Neural progenitor cell (in vitro differentiated cells): Measurements from ENCODE around the gene GADD45G. TPM values are rescaled to one million over a fixed set of nuclear protein-coding genes. Genes with fewer than 3 reads are reported as not detected.

Experiments
- DNase-seq: peaks from one replicate; pipeline ENCODE4 v3.0.0-alpha.2; 2016; ENCODE audit warnings: low spot score
- H2AFZ ChIP-seq: fragments of 200-600 bp; sonication (generic); replicated peaks from 2 replicates; pipeline ENCODE4 v1.6.1; 2016; ENCODE audit warnings: antibody characterized with exemption
- H3F3A ChIP-seq: fragments of 200-600 bp; sonication (generic); 2 replicates; pipeline ENCODE4 v1.6.1; 2016; ENCODE audit warnings: antibody characterized with exemption, low read depth
- H3K27ac ChIP-seq: fragments of 200-600 bp; sonication (generic); 2 replicates; pipeline ENCODE4 v1.5.1; 2016; ENCODE audit warnings: mild to moderate bottlenecking
- H3K27me3 ChIP-seq: fragments of 200-600 bp; sonication (generic); 2 replicates; pipeline ENCODE4 v1.6.1; 2016; ENCODE audit warnings: mild to moderate bottlenecking, moderate library complexity
- H3K36me3 ChIP-seq: fragments of 200-600 bp; sonication (generic); 2 replicates; pipeline ENCODE4 v1.5.1; 2016
- H3K4me1 ChIP-seq: fragments of 200-600 bp; sonication (generic); 2 replicates; pipeline ENCODE4 v1.6.1; 2016; ENCODE audit warnings: mixed run types
- H3K4me2 ChIP-seq: fragments of 200-600 bp; sonication (generic); 2 replicates; pipeline ENCODE4 v1.6.1; 2016
- H3K4me3 ChIP-seq: fragments of 200-600 bp; sonication (generic); 2 replicates; pipeline ENCODE4 v1.5.1; 2016
- H3K79me2 ChIP-seq: fragments of 200-600 bp; sonication (generic); 2 replicates; pipeline ENCODE4 v1.6.1; 2016; ENCODE audit warnings: low read depth
- H3K9ac ChIP-seq: fragments of 200-600 bp; sonication (generic); 2 replicates; pipeline ENCODE4 v1.6.1; 2016
- H3K9me3 ChIP-seq: fragments of 200-600 bp; sonication (generic); 2 replicates; pipeline ENCODE4 v1.5.1; 2016; ENCODE audit warnings: low read depth
- H4K20me1 ChIP-seq: fragments of 200-600 bp; sonication (generic); 2 replicates; pipeline ENCODE4 v1.6.1; 2016; ENCODE audit warnings: low read depth
- H3K27ac Mint-ChIP-seq: 3 replicates; pipeline ENCODE4 v1.8.0; 2021; ENCODE audit warnings: mixed read lengths
- H3K27me3 Mint-ChIP-seq: 2 replicates; pipeline ENCODE4 v1.8.0; 2022; ENCODE audit warnings: low read depth, mild to moderate bottlenecking, inconsistent platforms, moderate library complexity, mixed read lengths; ENCODE audit not compliant: insufficient read depth
- H3K36me3 Mint-ChIP-seq: 3 replicates; pipeline ENCODE4 v1.8.0; 2021; ENCODE audit warnings: mixed read lengths
- H3K4me1 Mint-ChIP-seq: 3 replicates; pipeline ENCODE4 v1.8.0; 2021; ENCODE audit warnings: mixed read lengths
- H3K4me3 Mint-ChIP-seq: 3 replicates; pipeline ENCODE4 v1.8.0; 2021; ENCODE audit warnings: mild to moderate bottlenecking, moderate library complexity, mixed read lengths
- H3K9me3 Mint-ChIP-seq: 3 replicates; pipeline ENCODE4 v1.8.0; 2020; ENCODE audit warnings: mixed read lengths
- EZH2 ChIP-seq: fragments of 200-600 bp; sonication (generic); IDR thresholded peaks from 2 replicates; pipeline ENCODE4 v1.6.1; 2017; ENCODE audit warnings: antibody characterized with exemption, mild to moderate bottlenecking, moderate library complexity
- EZH2phosphoT487 ChIP-seq: fragments of 200-600 bp; sonication (generic); IDR thresholded peaks from 2 replicates; pipeline ENCODE4 v1.6.1; 2017; ENCODE audit warnings: antibody characterized with exemption
- total RNA-seq: library from RNA; depleted of rRNA; stranded (reverse); fragments of >200 nt; gene quantifications from 2 replicates; pipeline ENCODE4 v1.2.3, GENCODE V29; 2015; ENCODE audit warnings: low replicate concordance
- TF ChIP-seq, protein P1 (sequence below): fragments of 200-600 bp; sonication (generic); IDR thresholded peaks from 2 replicates; pipeline ENCODE4 v1.5.1; 2017; ENCODE audit warnings: antibody characterized with exemption, mild to moderate bottlenecking

Gene GADD45G
- total RNA-seq, 1 donor from 2014 or later, result not detected

DNA sequence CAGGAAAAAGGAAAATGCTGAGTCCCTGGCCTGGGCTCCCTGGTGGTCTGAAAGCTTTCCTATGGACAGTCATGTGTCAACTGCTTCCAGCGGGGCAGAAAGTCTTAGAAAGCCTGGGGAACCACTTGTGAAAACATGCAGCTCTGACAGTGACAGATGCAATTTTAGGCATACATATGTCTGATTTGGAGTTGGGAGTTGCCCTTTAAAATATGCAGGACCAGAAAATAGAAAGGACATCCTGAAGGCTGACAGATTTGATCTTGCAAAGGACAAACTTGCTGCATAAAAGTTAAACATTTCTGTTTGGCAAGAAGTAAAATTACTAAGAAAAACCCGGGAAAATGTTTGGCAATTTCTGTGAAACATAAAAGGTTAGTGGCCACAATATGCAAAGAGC lies 23.8 kb downstream of the GADD45G start:
- H3K9me3 Mint-ChIP-seq, result no peaks in the 10 kb centered on the region
- Histone ChIP-seq H3F3A (no peaks in the 10 kb centered on the region), H3K79me2 (no peaks in the 10 kb centered on the region), H2AFZ (no peak overlapping the region), H3K36me3 (no peaks in the 10 kb centered on the region), H3K9me3 (no peaks in the 10 kb centered on the region), H3K4me3 (no peak overlapping the region), H3K4me2 (no peak overlapping the region), H3K27me3 (no peaks in the 10 kb centered on the region), H3K27ac (no peak overlapping the region), H3K4me1 (peaks cover 10% of the 10 kb centered on the region), H4K20me1 (no peaks in the 10 kb centered on the region), H3K9ac (no peak overlapping the region)
- H3K4me3 Mint-ChIP-seq, result no peak overlapping the region
- no peaks in the 10 kb centered on the region for H3K36me3 Mint-ChIP-seq
- no peak overlapping the region for H3K27ac Mint-ChIP-seq
- peaks cover 18% of the 10 kb centered on the region for H3K4me1 Mint-ChIP-seq
- no peak for DNase-seq
- no peak for TF ChIP-seq EZH2phosphoT487
- TF ChIP-seq, protein P1, sequence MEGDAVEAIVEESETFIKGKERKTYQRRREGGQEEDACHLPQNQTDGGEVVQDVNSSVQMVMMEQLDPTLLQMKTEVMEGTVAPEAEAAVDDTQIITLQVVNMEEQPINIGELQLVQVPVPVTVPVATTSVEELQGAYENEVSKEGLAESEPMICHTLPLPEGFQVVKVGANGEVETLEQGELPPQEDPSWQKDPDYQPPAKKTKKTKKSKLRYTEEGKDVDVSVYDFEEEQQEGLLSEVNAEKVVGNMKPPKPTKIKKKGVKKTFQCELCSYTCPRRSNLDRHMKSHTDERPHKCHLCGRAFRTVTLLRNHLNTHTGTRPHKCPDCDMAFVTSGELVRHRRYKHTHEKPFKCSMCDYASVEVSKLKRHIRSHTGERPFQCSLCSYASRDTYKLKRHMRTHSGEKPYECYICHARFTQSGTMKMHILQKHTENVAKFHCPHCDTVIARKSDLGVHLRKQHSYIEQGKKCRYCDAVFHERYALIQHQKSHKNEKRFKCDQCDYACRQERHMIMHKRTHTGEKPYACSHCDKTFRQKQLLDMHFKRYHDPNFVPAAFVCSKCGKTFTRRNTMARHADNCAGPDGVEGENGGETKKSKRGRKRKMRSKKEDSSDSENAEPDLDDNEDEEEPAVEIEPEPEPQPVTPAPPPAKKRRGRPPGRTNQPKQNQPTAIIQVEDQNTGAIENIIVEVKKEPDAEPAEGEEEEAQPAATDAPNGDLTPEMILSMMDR, result no peak
- no peak for TF ChIP-seq EZH2
- H3K27me3 Mint-ChIP-seq, result peaks cover 9% of the 10 kb centered on the region

DNA sequence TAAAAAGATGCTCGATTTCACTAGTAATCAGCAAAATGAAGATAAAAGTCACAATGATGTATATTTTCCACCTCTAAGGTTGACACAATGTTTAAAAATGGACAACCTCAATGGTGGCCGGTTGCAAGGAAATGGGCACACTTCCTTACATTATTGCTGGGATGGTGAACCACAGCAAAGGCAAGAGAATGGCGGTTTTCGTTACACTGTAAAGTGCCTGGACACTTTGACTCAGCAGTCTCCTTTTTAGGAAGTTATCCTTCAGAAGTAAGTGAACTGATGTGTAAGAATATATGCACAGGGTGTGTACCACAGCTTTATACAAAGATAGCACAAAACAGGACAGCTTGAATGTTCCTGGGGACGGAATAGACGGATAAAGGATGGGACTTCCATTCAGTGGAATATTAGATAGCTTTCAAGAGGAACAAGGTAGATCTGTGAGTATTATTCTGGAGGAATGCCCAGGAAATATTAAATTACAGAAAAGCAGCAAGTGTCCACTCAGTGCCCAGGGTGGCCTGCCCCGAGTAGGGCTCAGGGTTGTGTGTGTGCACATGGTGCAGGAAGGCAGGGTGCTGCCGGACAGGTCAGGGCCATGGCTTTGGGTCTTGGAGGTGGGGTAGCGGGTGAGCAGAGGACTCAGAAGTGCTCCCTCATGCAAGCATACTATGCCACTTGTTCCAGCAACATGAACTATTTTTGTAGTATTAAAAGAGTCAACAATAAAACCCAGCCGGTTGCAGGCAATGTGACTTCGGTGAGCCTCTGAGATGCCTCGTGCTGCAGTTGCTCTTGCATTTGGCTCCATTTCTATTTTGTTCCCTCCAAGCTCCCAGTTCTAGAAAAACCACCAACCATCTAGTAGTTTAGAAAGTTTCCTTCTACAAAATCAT lies 24.5 kb downstream of the GADD45G start:
- no peak overlapping the region for H3K4me2 ChIP-seq
- no peak for DNase-seq
- peaks cover 12% of the 10 kb centered on the region for H3K27me3 Mint-ChIP-seq
- no peaks in the 10 kb centered on the region for H3K36me3 ChIP-seq
- H3K4me1 Mint-ChIP-seq, result peaks cover 17% of the 10 kb centered on the region
- no peak overlapping the region for H3K27ac ChIP-seq
- H2AFZ ChIP-seq, result no peak overlapping the region
- no peaks in the 10 kb centered on the region for H3K36me3 Mint-ChIP-seq
- H3K4me1 ChIP-seq, result peaks cover 9% of the 10 kb centered on the region
- H3K79me2 ChIP-seq, result no peaks in the 10 kb centered on the region
- H3K27ac Mint-ChIP-seq, result no peak overlapping the region
- no peaks in the 10 kb centered on the region for H4K20me1 ChIP-seq
- no peaks in the 10 kb centered on the region for H3K27me3 ChIP-seq
- H3K4me3 Mint-ChIP-seq, result no peak overlapping the region
- no peaks in the 10 kb centered on the region for H3K9me3 Mint-ChIP-seq
- no peaks in the 10 kb centered on the region for H3F3A ChIP-seq
- no peak overlapping the region for H3K9ac ChIP-seq
- H3K4me3 ChIP-seq, result no peak overlapping the region
- TF ChIP-seq EZH2 (no peak), EZH2phosphoT487 (no peak)
- TF ChIP-seq, protein P1, result no peak
- H3K9me3 ChIP-seq, result no peaks in the 10 kb centered on the region

DNA sequence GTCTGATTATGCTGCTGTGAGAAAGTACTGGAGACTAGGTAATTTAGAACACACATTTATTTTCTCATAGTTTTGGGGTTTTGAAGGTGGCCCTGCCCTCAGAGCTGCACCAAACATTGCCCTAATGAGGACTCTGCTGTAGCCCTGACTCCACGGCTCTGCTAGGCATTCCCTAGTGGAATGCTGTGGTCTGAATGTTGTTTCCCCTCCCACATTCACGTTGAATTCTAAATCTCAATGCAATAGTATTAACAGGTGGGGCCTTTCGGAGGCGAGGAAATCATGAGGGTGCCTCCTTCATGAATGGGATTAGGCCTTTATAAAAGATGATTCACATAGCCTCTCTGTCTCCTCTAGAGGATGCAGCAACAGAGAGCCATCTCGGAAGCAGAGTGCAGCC lies 25.7 kb downstream of the GADD45G start:
- Histone ChIP-seq H2AFZ (no peak overlapping the region), H3K4me1 (peaks cover 9% of the 10 kb centered on the region), H3K9ac (no peak overlapping the region), H3K27ac (no peak overlapping the region), H3K4me2 (peak overlapping the region; percentile 27), H3F3A (no peaks in the 10 kb centered on the region), H3K36me3 (no peaks in the 10 kb centered on the region), H3K4me3 (no peak overlapping the region), H3K79me2 (no peaks in the 10 kb centered on the region), H4K20me1 (no peaks in the 10 kb centered on the region), H3K27me3 (no peaks in the 10 kb centered on the region), H3K9me3 (no peaks in the 10 kb centered on the region)
- no peaks in the 10 kb centered on the region for H3K36me3 Mint-ChIP-seq
- H3K27ac Mint-ChIP-seq, result peak overlapping the region; percentile 52
- TF ChIP-seq, protein P1, result no peak
- TF ChIP-seq EZH2 (no peak), EZH2phosphoT487 (no peak)
- H3K4me1 Mint-ChIP-seq, result peaks cover 23% of the 10 kb centered on the region
- H3K4me3 Mint-ChIP-seq, result no peak overlapping the region
- H3K27me3 Mint-ChIP-seq, result peaks cover 11% of the 10 kb centered on the region
- H3K9me3 Mint-ChIP-seq, result no peaks in the 10 kb centered on the region
- DNase-seq, result no peak
